Activated naive CD8-positive, alpha-beta T cell treated with anti-CD3 and anti-CD28 coated beads for 36 hours (primary cell): ENCODE data around the gene POLA1. TPM values are rescaled to one million over a fixed set of nuclear protein-coding genes. Genes with fewer than 3 reads are reported as not detected.
"Not testable (repeated sequence)": the region's sequence is repeated elsewhere in the genome, so short reads cannot be mapped to it uniquely, and the experiment has no call there.

ENCODE experiments used
- DNase-seq: peaks from one replicate; pipeline ENCODE4 v3.0.0; 2021
- H3K27ac Mint-ChIP-seq: one replicate; pipeline ENCODE4 v1.8.0; 2022; ENCODE audit warnings: mild to moderate bottlenecking, moderate library complexity, mixed read lengths
- H3K27me3 Mint-ChIP-seq: one replicate; pipeline ENCODE4 v1.8.0; 2022; ENCODE audit warnings: mild to moderate bottlenecking, mixed read lengths
- H3K36me3 Mint-ChIP-seq: one replicate; pipeline ENCODE4 v1.8.0; 2021; ENCODE audit warnings: mild to moderate bottlenecking, mixed read lengths
- H3K4me1 Mint-ChIP-seq: one replicate; pipeline ENCODE4 v1.8.0; 2021; ENCODE audit warnings: mixed read lengths
- H3K4me3 Mint-ChIP-seq: one replicate; pipeline ENCODE4 v1.8.0; 2022; ENCODE audit warnings: mild to moderate bottlenecking, moderate library complexity, mixed read lengths
- H3K9me3 Mint-ChIP-seq: one replicate; pipeline ENCODE4 v1.8.0; 2022; ENCODE audit warnings: mixed read lengths
- total RNA-seq, 2 experiments: library from RNA; stranded (reverse); gene quantifications; one replicate each; pipeline ENCODE4 v1.2.3, GENCODE V29; 2021

POLA1 gene
- total RNA-seq, 2 experiments from 2014 or later = 48.3 to 48.4 TPM

DNA sequence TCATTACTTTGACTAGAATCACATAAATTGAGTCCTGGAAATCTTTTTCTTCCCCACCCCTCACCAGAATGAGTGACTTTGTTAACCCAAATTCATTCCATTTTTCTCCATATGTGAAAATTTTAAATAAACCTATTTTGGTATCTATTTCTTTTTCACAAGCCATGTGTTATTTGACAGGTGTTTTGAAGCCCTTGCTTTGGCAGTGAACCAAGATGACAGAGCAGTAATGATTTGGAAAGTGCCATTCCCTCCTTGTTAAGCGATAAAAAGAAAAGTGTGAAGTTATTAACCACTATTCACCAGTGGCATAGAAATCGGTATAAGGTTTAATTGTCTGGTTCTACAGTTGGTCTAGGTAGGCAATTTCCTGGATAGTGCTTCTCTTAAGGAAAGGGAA, 66.1 kb downstream of the POLA1 start:
- Mint-ChIP-seq H3K4me1 (no peaks in the 10 kb centered on the region), H3K27ac (no peak overlapping the region), H3K9me3 (peaks cover 3% of the 10 kb centered on the region), H3K4me3 (no peak overlapping the region), H3K27me3 (no peaks in the 10 kb centered on the region), H3K36me3 (peaks cover 50% of the 10 kb centered on the region)
- DNase-seq = no peak

DNA sequence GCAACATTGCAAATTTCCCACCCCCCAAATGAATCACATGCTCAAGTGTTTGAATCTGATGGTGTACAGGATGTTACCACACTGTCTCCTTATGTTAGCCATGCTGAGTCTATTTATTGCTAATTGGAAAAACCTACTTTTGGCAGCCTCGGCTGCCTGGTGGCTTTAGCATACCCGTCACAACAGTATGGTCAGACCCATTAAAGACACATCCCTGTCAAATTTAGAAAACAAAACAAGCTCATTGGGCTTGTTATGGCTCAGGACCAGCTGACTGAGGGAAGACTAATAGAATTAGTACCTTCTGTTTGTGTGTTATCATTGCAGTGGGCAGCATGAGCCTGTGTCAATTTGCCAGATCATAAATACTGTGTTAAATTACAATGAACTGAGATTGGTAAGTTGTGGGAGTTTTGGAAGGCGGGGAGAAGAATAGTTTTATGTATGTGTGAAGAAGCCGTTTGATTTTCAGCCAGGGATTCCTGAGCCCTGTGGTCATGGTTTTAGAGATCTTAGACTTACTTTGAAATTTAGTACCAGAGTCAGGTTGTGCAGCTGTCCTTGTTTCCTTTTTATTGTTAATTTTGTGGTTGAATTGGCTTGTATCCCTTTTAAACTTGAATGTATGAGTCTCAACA, 66.8 kb downstream of the POLA1 start:
- DNase-seq = no peak
- peaks cover 3% of the 10 kb centered on the region for H3K9me3 Mint-ChIP-seq
- no peaks in the 10 kb centered on the region for H3K4me1 Mint-ChIP-seq
- no peak overlapping the region for H3K27ac Mint-ChIP-seq
- H3K27me3 Mint-ChIP-seq = no peaks in the 10 kb centered on the region
- H3K4me3 Mint-ChIP-seq = no peak overlapping the region
- peaks cover 52% of the 10 kb centered on the region for H3K36me3 Mint-ChIP-seq

DNA sequence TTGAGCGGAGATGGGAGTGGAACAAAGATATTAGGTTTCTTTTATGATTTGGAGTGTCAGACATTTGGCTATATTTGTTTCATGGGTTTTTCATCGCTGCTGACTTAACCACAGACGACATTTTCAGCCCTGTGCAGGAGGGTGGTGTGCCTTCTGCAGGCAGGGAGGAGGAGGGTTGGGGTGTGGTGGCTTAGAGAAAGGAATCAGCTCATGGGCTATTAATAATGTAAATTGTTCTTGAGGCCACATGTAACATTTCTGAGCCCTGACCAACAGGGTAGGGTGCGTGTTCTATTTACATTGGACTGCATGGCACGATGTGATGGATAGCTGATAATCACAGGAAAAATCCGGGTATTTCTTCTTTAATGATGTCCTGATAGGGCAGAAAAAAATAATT, 67.6 kb downstream of the POLA1 start:
- Mint-ChIP-seq H3K27ac (no peak overlapping the region), H3K27me3 (no peaks in the 10 kb centered on the region), H3K36me3 (peaks cover 52% of the 10 kb centered on the region), H3K4me1 (no peaks in the 10 kb centered on the region), H3K9me3 (peaks cover 3% of the 10 kb centered on the region), H3K4me3 (no peak overlapping the region)
- DNase-seq = no peak

DNA sequence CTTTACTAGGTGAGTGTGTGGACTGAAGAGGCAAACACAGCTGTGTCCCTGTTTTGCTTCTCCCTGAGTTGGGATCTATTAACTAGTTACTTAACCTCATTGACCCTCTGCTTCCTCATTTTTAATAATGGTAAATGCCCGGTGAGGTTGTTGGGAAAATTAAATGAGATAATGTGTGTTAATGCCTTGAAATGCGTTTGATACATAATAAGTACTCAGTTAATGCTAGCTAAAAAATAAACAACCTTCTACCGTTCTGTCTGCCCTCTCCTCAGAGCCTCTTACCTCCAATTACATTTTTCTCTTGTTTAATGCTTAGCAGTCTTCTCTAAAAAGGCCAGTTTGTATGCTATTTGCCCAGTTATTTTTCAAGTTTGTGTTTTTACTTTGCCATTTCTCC, 70.3 kb downstream of the POLA1 start:
- Mint-ChIP-seq H3K36me3 (peaks cover 57% of the 10 kb centered on the region), H3K4me1 (no peaks in the 10 kb centered on the region), H3K4me3 (no peak overlapping the region), H3K27me3 (no peaks in the 10 kb centered on the region), H3K27ac (no peak overlapping the region), H3K9me3 (peaks cover 3% of the 10 kb centered on the region)
- DNase-seq = no peak

DNA sequence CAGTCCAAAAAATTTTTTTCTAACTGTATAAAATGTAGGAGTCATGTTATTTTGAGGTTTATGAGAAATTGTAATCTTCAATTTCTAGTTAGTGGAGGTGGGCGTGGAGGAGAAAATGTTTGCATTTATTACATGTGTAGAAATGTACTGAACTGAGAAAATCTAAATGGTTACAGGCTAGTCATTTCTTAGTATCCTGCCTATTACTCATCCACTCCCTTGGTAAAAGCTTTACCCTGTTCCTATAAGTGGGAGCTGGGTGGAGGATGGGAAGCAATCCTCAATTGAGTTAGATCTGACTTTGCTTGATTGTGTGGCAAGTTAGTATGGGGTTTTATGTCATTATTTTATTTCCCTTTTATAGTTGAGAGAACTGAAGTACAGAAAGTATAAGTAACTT, 73.8 kb downstream of the POLA1 start:
- no peaks in the 10 kb centered on the region for H3K27me3 Mint-ChIP-seq
- DNase-seq = no peak
- H3K4me3 Mint-ChIP-seq = no peak overlapping the region
- no peaks in the 10 kb centered on the region for H3K9me3 Mint-ChIP-seq
- no peaks in the 10 kb centered on the region for H3K4me1 Mint-ChIP-seq
- no peak overlapping the region for H3K27ac Mint-ChIP-seq
- peaks cover 37% of the 10 kb centered on the region for H3K36me3 Mint-ChIP-seq

DNA sequence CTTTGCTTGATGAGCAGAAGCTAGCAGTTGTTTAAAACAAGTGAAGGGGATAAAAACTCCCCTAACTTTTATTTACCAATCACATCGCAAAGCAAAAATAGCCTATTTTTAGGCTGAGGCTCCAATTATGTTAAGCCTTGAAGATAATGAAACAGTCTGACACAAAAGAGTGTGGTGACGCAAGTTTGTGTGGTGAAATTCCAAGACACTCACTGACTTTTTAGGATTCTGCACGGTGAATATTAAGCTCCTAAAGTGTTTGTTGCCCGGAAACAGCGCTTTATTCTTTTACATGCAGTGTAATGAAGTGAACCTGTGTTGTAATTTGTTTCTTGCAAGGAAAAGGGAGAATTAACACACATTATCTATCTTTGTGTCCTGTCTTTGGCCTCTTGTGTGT, 74.8 kb downstream of the POLA1 start:
- Mint-ChIP-seq H3K9me3 (no peaks in the 10 kb centered on the region), H3K27me3 (no peaks in the 10 kb centered on the region), H3K27ac (no peak overlapping the region), H3K4me3 (no peak overlapping the region), H3K4me1 (no peaks in the 10 kb centered on the region), H3K36me3 (peaks cover 28% of the 10 kb centered on the region)
- DNase-seq = no peak

DNA sequence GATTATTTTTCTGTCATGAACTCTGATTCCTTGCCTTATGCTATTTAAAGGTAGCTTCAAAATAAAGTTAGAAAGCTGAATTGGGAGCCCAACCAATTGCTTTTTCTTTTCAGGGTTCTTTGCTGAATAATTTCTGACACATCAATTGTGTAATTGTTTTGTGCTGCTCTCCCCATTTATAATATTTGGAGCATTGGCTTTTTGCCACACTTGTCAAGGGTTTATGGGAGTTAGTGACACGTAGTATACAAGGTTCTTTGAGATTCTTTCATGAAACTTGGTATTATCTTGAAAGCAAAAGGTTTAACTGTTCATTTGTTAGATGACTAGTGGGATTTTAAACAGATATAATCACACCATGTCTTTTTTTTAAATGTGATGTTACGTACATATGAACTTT, 80.9 kb downstream of the POLA1 start:
- no peak for DNase-seq
- H3K27ac Mint-ChIP-seq = no peak overlapping the region
- H3K36me3 Mint-ChIP-seq = peaks cover 11% of the 10 kb centered on the region
- H3K4me3 Mint-ChIP-seq = no peak overlapping the region
- H3K4me1 Mint-ChIP-seq = peaks cover 3% of the 10 kb centered on the region
- H3K27me3 Mint-ChIP-seq = no peaks in the 10 kb centered on the region
- H3K9me3 Mint-ChIP-seq = no peaks in the 10 kb centered on the region

DNA sequence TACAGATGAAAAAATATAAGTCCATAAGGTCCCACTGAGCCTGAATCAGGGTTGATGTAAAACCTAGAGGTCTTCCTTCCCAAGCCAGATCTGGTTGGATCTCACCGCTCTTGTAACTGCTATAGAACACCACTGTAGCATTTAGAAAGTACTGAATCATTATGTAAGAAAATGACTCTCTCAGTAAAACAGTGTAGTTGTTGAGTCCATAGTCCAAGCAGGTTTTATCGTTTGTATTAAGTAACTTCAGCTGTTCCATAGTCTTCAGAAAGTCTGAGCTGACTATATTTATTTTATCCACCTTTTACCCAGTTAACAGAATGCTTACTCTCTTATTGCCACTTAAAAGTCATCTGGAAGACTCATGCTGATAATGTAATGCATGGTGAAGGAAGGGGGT, 82.2 kb downstream of the POLA1 start:
- Mint-ChIP-seq H3K27me3 (no peaks in the 10 kb centered on the region), H3K9me3 (no peaks in the 10 kb centered on the region), H3K4me3 (no peak overlapping the region)

DNA sequence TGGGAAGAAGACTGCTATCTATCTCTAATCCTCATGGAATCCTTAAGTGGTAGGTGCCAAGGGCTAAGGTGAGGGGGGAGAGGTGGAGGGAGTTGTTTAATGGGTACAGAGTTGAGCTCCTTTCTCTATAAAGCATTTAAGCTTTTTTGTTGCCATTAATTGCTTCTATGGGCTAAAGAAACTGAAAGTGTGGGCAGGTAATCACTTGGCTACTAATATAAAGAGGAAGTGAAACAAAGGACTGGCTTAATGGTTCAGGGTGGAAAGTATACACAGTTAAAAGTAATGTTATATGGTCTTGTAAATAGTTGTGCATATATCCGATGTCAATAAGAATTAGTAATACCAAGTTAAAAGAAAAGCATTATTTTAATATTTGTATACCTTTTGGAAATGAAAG, 83.9 kb downstream of the POLA1 start:
- H3K4me3 Mint-ChIP-seq = no peak overlapping the region
- no peaks in the 10 kb centered on the region for H3K9me3 Mint-ChIP-seq
- H3K27ac Mint-ChIP-seq = no peak overlapping the region
- H3K36me3 Mint-ChIP-seq = peaks cover 14% of the 10 kb centered on the region
- no peaks in the 10 kb centered on the region for H3K27me3 Mint-ChIP-seq
- H3K4me1 Mint-ChIP-seq = peaks cover 3% of the 10 kb centered on the region
- no peak for DNase-seq

More for the DNA sequence above, 82.2 kb downstream of the POLA1 start:
- no peak overlapping the region for H3K27ac Mint-ChIP-seq
- no peak for DNase-seq
- peaks cover 14% of the 10 kb centered on the region for H3K36me3 Mint-ChIP-seq
- peaks cover 3% of the 10 kb centered on the region for H3K4me1 Mint-ChIP-seq

DNA sequence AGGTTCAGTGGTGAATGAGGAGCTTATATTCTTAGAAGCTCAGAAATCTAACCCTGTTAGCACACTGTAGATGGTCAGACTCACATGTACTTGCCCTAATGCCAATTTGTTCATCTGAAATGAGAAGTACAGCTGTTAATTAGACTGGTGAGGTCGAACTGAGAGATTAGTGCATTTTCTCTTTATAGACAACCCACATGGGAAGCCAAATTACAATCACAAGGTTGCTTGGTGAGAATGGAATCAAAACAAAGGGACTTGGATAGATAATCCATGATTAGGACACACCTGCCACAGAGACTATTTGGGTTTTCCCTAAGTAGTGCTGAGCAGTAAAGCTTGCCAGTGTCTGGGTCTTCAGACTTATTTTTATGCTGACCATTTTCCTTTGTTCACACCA, 88.3 kb downstream of the POLA1 start:
- Mint-ChIP-seq H3K36me3 (peaks cover 24% of the 10 kb centered on the region), H3K27me3 (no peaks in the 10 kb centered on the region), H3K9me3 (no peaks in the 10 kb centered on the region), H3K27ac (no peak overlapping the region), H3K4me1 (peaks cover 3% of the 10 kb centered on the region), H3K4me3 (no peak overlapping the region)
- DNase-seq = no peak

DNA sequence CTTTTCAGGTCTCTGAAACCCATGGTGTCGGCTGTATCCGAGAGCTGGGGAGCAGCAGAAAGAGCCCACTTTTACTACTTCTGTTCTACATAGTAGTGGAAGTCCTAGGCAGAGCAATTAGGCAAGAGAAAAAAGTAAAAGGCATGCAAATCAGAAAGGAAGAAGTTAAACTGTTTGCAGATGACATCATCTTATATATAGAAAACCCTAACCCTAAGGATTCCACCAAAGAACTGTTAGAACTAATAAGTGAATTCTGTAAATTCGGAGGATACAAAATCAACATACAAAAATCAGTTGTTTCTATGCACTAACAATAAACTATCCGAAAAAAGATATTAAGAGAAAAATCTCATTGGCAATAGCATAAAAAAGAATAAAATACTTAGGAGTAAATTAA, 95.3 kb downstream of the POLA1 start:
- no peak overlapping the region for H3K27ac Mint-ChIP-seq
- H3K4me1 Mint-ChIP-seq = no peaks in the 10 kb centered on the region
- no peaks in the 10 kb centered on the region for H3K27me3 Mint-ChIP-seq
- DNase-seq = no peak
- H3K4me3 Mint-ChIP-seq = no peak overlapping the region
- peaks cover 40% of the 10 kb centered on the region for H3K36me3 Mint-ChIP-seq
- no peaks in the 10 kb centered on the region for H3K9me3 Mint-ChIP-seq

DNA sequence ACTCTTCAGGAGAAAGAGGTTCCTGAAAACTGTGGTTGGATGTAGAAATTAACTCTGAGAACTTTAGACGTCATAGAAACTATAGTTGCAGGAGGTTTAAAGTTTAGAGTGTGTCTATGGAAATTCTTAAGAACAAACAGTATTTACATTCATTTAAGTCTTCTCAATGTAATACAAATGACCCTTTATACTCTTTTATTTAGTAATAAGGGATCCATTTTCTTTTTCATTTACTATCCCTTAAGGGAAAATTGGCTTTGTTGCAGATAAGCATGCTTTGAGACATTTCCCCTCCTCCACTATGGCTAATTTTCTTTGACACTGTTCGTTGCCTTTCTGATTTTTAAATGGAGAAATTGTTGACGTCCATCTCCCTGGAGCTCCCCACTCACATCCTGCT, 96.4 kb downstream of the POLA1 start:
- Mint-ChIP-seq H3K4me1 (no peaks in the 10 kb centered on the region), H3K27ac (no peak overlapping the region), H3K36me3 (peaks cover 40% of the 10 kb centered on the region), H3K27me3 (no peaks in the 10 kb centered on the region), H3K9me3 (no peaks in the 10 kb centered on the region), H3K4me3 (no peak overlapping the region)
- no peak for DNase-seq

DNA sequence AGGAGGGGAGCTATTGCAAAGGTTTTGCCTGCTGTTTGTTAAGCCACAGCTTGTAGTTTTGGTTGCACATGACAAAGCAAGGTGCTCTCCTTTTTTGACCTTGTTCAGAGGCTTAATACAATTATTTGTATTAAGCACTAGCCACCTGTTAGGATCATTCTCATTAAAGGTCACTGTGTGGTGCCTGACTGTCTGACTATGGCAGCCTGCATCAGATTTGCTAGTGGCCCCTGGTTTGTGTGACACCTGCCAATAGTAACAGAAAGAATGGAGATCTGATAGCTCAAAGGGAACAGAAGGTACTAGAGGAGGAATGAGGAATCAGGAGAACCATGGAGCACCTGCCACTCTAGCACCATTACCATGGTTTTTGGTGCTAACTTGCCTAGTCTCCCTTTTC, 102.5 kb downstream of the POLA1 start:
- peaks cover 32% of the 10 kb centered on the region for H3K36me3 Mint-ChIP-seq
- no peak overlapping the region for H3K27ac Mint-ChIP-seq
- no peaks in the 10 kb centered on the region for H3K27me3 Mint-ChIP-seq
- H3K4me1 Mint-ChIP-seq = no peaks in the 10 kb centered on the region
- no peaks in the 10 kb centered on the region for H3K9me3 Mint-ChIP-seq
- H3K4me3 Mint-ChIP-seq = no peak overlapping the region
- no peak for DNase-seq

DNA sequence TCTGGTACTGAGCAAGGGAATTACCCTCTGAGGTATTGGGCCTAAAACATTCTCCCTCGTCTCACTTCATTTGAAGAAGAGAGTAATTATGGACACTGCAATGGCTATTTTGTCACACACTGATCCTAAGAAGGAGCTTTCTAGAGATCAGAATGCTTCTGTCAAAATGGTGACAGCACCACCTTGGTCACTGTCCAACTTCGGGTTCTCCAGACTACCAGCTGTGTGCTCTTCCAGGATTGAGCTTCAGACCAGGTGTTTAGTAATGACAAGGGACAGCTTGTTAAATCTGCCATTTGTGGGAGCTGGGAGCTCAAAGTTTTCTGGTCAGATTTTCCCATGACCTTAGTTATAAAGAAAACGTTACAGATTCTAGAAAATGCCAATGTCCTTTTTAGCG, 105.4 kb downstream of the POLA1 start:
- DNase-seq = no peak
- Mint-ChIP-seq H3K27ac (no peak overlapping the region), H3K4me1 (no peaks in the 10 kb centered on the region), H3K4me3 (no peak overlapping the region), H3K36me3 (peaks cover 26% of the 10 kb centered on the region), H3K9me3 (no peaks in the 10 kb centered on the region), H3K27me3 (no peaks in the 10 kb centered on the region)

DNA sequence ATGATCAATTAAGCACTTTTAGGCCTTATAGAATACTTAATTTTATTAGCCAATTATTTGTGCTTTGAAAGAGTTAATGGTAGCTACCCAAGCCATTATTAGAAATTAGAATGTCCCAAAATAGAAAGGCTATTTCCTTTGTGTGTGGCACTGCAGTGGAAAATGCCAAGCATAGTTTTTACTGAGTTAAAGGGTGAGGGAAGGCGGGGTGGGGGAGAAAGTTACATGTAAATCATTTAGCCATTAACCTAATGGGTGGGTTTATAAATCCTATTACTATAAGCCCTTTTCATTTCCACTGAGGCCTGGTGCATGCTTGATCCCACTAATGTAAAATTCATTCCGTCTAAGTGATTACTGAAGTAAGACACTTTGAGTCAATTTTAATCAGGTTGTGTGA, 105.8 kb downstream of the POLA1 start:
- DNase-seq = no peak
- no peaks in the 10 kb centered on the region for H3K4me1 Mint-ChIP-seq
- H3K27me3 Mint-ChIP-seq = no peaks in the 10 kb centered on the region
- H3K27ac Mint-ChIP-seq = no peak overlapping the region
- H3K36me3 Mint-ChIP-seq = peaks cover 22% of the 10 kb centered on the region
- H3K4me3 Mint-ChIP-seq = no peak overlapping the region
- H3K9me3 Mint-ChIP-seq = no peaks in the 10 kb centered on the region

DNA sequence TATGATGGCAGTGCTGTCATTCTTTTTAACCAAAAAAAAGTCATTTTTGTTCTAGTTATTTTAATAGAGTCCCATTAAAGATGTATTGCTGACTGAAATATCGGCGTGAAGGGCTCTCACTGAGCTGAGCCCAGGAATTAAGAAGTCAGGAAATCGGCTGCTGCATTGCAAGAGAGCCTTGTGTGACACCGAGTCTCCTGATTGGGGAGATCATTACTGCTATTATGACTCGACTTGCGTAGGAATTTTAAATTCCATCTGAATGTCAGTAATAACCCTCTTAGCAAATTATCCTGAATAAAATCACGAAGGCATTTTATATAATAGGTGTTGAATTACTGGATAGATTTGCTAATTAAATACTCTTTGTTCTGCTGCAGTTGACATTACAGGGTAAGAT, 111.5 kb downstream of the POLA1 start:
- DNase-seq = no peak
- no peaks in the 10 kb centered on the region for H3K4me1 Mint-ChIP-seq
- H3K4me3 Mint-ChIP-seq = no peak overlapping the region
- H3K27ac Mint-ChIP-seq = no peak overlapping the region
- peaks cover 18% of the 10 kb centered on the region for H3K36me3 Mint-ChIP-seq
- no peaks in the 10 kb centered on the region for H3K9me3 Mint-ChIP-seq
- H3K27me3 Mint-ChIP-seq = no peaks in the 10 kb centered on the region

DNA sequence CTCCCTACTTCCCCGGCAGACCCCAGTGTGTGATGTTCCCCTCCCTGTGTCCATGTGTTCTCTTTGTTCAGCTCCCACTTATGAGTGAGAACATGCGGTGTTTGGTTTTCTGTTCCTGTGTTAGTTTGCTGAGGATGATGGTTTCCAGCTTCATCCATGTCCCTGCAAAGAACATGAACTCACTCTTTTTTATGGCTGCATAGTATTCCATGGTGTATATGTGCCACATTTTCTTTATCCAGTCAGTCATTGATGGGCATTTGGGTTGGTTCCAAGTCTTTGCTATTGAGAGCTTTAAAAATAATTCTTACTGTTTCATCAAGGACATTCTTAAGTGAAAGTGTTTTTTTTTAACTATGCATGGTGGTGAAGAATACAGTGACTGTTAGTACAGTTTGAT, 126.1 kb downstream of the POLA1 start:
- not testable (repeated sequence) for DNase-seq, H3K4me3 Mint-ChIP-seq, H3K27ac Mint-ChIP-seq, H3K27me3 Mint-ChIP-seq, H3K9me3 Mint-ChIP-seq, H3K4me1 Mint-ChIP-seq
- peaks cover 28% of the 10 kb centered on the region for H3K36me3 Mint-ChIP-seq
